NCI-H2029 (cell line): ENCODE data around the gene DDN.

ENCODE experiments used
- DNase-seq: peaks from one replicate; lab custom pipeline; 2025; lab: John Stamatoyannopoulos, UW

DDN gene

DNA sequence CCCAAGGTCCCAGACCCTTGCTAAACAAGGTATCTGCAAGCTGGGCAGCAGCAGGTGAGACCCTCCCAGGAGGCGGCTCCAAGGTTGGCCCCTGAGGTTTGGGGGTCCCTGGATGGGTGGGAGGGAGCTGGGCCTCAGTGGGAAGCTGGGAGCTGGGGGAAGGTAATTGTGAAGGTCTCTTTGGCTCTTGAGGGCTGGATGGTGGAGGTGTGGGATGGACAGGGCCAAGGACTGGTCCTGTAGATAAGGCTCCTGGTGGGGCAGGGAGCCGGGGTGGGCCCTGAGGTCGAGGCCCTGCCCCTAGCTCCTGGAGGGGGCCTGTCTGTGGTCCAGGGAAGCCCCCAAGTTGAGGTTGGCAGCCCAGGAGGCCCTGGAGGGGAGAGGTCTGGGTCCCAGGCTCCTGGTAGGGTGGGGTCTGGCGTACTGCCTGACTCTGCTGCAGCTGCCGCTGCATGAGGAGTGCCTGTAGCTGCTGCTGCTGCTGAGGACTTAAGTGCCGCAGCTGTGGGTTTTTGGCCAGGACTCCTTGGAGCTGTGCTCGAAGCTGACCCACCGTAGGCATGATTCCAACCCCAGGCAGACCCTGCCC lies 32.5 kb upstream of the DDN start:
- no peak for DNase-seq

DNA sequence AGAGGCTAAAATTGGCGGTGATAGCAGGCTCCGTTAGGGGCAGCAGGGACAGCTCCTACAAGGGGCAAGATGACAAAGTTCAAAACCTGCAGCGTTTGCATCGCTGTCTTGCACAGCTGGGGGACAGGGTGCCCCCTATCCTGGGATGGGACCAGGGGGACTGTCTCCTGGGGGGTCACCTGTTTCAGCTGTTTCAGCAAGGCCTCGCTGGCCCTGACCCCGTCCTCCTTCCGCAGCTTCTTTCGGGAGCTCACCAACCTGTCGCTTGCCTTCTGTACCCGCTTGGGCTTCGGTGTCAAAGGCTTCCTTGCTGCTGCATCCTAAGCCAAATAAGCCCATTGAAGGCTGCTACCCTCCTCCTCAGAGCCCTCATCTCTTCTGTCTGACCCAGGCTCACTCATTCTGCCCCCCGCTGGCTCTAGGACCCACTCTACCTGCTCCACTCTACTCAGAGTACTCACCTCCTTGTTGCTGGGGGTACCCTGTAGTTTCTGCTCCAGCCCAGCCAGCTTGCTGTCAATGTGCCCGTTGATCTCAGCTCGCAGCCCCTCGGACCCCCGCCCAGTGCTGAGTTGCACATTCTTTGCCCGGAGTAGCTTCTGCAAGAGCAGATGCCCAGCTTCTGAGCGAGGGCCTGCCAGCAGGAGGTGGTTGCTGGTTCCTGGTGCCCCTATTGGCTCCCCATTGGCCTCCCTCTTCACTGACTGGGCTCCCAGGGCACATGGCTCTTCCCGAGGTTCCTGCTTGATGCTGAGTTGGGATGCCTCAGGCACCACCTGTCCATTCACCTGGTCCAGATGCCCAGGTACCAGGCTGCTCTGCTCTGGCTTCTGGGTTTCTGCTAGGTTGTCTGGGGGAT lies 31.8 kb upstream of the DDN start:
- no peak for DNase-seq

DNA sequence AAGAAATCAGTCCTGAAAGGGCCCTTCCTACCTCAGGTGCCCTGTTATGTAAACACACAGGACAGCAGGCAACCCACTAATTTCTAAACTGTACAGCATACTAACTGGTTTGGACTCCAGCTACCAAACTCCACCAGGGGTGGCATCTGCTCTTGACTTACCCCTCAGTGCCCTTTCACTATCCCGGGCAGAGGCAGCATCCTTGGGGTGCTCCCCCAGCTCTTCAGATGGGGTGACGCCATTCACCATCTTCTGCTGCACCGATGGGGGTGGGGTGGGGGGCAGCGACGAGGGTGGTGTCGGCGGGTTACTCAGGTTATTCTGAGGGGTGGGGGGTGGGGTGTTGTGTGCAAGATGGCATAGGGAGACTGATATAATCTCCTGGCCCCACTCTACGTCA lies 30.9 kb upstream of the DDN start:
- no peak for DNase-seq

DNA sequence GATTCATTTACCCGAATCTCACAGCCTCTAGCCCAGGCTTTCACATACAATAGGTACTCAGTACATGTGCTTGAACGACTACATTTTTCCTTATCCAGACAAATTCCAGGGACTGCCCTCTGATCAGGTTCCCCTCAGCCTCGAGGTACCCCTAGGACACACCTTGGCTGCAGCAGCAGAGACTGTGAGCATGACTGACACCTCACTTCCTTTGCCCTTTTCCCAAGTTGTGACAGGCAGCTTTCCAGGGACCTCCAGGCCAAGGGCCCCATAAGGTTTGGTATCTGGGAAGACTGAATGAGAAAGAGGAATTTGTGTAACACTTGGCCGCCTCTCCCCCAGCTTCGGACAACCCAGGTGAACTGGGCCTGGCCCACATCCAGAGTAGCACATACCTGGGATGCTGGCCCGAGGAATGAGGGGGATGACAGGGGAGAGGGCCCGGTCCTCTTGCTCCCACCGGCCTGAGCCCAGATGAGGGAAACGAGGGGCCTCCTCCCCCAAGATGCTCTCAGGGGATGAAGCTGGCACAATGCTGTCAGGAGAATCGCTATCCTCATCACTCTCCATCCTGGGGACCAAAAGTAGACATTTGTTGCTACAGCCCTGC lies 29.6 kb upstream of the DDN start:
- no peak for DNase-seq

DNA sequence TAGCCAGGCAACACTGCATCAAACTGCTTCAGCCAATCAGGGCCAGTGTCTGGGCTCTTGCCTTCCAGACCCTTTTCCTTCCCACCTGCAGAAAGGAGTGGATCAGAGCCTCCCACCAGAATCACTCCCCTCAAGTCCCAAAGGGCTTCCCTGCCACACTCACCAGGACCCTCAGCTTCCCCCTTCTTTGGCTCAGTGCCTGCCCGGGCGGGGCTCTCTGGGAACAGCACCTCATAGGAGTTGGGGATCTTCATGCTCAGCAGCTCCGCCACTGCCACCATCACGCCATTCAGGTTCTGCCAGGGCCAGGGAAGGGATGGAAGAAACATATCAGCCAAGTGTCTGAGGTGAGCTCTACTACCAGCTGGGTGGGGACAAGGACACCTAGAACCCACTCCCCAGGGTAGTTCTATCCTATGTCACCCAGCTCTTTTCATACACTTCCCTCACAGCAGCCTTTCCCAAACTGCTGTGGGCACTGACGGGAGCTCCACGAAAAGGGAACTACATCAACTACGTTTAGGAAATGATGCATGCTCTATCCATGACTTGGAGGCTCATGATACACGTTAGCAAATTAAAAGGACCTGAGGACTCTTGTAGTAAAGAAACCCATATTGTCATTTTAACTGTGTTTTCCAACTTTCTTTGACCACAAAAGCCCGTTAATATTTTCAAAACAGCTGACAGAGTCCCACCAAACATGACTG lies 28.8 kb upstream of the DDN start:
- no peak for DNase-seq

DNA sequence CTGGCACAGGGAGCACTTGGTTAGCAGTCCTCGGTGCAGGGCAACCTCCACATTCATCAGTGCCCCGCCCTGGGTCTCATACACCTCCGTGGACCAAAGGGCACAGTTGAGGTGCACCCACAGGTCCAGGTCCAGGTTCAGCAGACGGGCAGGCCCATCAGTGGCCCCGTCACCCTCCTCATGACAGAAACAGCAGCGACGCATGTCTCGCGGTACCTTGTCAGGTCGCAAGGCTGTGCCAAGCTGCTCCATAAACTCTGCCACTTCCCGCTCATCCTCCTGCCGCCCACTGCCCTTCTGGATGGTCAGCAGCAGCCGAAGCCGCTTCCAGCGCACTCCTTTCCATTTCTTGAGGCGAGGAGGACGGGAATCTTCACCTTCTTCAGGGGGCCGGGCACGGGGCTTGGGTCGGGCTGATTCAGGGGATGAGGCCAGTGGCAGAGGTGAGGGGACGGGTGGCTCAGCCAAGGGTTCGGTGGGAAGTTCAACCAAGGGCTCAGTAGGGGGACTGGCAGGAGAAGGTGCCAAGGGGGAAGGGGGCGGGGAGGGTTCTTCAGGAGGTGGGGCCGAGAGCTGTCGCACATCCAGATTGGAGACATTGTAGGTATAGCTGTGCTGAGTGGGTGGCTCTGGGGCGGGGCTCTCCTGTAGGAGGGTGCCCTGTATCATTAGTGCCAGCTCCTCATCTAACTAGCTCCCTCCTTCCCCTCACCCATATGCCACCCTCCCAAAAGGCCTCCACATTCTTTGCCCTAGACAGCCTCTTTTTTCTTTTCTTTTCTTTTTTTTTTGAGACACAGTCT lies 27.7 kb upstream of the DDN start:
- no peak for DNase-seq

DNA sequence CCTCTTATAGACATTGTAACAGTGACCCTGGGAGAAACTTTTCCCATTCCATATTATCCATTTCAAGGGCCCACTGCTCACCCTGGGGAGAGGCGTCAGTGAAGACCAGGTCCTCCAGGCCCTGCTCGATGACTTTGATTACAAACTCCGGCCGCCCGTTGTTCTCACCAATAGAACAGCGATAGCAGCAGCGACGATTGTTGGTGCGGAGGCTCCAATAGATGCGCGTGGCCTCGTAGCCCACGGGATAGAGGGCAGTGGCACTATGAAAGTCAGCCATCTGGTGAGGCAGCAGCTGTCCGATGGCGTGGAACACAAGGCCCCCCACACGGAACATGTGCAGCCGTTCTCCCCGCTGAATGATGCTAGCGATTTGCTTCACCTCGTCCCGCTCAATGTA lies 26.9 kb upstream of the DDN start:
- no peak for DNase-seq

DNA sequence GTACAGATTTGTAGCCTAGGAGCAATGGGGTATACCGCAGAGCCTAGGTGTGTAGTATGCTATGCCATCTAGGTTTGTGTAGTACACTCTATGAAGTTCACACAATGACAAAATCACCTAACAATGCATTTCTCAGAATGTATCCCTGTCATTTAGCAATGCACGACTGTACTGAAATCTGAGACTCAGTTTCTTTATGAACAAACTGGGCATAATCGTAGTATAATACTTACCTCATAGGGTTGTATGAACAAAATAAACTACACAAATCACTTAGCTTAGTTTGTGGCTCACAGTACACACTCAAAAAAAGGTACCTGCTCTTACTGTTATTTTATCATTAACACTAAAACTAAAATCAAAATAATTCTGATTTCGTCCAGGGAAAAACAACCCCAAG lies 26.3 kb upstream of the DDN start:
- DNase-seq, result no peak

DNA sequence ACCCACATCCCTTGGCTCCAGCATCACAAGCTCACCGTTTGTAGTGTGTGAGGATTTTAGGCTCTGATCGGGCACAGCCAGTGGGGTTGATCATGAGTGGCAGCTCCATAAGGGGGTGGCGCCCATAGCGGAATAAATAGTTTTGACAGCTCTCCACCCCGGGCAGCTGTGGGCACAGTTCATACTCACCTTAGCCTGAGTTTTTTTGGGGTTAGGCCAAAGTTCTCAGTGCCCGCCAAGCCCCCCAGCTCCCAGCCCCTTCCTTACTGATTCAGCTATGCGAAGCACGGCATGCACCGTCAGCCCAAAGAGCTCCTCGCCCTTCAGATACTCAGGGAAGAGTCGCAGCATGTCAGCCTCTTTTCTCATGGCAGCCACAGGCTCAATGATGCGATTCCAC lies 25.4 kb upstream of the DDN start:
- no peak for DNase-seq

DNA sequence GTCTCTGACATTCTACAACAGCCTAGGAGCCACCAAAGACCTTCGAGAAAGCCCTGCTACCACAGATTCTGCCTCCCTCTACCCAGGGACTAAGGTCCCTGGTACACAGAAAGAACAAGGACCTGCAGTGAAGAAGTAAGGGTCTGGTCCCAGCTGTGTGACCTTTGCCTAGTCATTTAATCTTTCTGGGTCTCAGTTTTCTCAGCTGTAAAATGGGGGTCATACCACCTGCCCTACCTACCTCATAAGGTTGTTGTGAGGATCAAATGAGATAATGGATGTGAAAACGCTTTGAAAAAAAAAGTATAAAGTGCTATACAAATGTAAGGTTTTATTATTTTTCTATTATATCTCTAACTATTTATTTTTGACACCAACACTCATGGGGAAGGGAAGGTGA lies 24.6 kb upstream of the DDN start:
- DNase-seq, result no peak

DNA sequence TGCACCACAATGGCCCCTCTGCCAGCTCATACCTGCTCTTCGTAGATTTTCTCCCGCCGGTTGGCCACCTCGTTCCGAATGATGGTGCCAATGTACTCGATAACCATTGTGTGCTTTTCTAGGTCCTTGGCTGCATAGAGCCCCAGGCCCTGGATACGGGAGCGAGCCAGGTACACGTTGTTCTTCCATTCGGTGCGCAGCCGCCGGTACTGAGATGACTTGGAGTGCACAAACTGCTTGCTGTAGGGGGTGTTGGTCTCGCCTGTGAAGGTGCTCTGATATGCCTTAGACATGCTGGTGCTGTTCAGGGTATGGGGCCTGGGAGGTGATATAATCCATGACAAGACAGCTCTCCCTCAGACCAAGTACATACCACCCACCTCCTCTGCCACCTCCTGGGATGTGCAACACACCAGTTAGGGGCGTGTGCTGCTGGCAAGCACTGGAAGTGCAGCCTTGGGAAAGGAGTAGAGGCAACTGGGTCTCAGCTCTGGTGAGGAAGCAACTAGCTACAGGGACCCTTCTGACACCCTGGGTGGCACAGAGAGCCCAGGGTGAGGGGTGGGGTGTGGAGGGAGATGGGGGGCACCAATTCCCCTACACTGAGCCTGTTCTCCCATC lies 23.5 kb upstream of the DDN start:
- no peak for DNase-seq

DNA sequence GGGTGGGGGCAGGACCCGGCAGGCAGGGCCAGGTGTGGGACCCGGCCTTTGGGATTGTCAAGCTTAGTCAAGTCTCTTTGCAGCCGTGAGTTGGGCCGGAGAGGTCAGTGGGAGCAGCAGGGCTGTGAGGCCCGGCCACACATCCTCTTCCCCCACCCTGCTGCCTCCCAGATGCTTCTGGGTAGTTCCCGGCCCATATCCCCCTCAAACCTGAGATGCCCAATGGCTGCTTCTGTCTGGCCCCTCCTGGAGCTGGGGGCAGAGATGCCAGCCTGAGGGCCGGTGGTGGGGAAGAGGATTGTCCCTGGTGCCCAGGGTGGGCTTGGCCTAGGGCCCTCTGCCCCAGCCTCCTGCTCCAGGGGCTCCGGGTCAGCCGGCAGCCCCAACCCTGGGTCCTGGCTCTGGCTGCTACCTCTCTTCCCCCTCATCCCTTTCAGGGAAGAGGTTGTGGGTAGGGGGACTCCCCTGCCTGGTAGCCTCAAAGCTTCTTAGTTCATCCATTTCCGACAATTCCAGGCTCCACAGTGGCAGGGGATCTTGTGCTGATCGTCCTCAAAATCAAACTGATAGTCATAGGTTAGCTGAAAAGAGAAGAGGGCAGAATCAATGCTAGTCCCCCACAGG lies 22.2 kb upstream of the DDN start:
- DNase-seq, result no peak

DNA sequence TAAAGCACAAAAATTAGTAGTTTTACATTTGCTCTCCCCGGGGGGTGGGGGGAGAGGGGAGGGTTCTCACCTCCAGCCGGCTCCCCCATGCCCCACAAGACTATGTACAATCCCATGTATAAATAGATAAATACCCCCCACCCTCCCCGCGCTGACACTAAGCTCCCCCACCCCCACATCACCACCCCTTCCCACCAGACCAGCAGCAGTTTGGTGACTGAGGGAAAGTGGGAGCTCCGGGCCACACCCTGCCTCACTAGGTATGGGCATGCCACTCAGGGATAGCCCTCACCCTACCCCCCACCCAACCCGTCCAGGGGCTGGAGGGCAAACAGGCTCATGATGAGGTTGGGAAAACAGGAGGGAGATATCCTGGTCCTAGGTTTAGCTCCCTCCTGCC lies 21.3 kb upstream of the DDN start:
- no peak for DNase-seq

DNA sequence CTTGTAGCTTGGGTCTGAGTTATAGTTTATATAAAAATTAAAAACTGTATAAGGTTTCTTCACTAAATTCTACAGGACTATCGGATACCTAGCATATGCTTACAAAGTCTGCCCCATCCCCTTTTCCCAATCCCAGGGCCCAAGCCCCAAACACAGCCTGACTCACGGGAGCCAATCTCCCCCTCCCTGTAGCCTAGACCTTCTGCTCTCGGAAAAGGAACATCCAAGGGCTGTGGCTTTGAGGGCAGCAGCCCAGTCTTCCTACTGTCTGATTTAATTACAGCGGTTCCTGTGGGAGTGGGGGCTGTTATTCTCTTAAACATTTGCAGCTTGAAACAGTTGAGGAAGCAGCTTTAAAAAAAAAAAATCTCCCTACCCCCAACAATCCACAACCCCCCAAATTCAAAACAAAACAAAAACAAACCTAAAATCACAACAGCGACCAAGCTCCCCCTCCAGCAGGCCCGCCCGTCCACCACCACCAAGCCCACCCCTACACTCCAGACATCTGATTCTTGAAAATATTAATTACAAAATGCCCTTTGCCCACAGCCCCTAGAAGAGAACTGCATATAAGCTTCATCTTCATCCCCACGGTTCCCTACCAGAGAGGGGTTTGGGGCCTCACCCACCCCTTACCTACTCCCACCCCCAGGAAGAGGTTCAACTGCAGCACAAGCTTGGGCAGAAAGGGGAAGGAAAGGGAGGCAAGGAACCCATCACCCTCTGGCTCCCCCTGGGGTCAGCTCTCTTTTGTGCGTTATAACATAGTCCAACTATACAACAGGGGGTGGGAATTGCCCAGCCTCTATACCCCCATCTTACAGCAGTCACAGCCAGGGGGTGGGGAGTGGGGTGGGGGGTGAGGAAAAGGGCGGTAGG lies 20.5 kb upstream of the DDN start:
- DNase-seq, result no peak

DNA sequence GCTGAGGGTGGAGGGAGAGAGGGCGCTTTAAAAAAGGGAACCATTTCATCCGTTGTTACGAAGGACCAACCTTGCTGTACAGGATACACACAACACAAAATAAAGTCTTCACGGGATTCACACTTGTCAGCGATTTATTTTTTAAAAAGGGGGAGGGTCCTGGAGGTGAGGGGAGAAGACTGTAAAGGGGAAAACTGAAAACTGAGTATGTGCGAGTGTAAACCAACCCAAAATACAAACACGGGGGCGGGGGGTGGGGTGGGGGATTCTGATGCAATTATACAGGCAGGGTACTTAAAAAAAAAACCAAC lies 19.9 kb upstream of the DDN start:
- DNase-seq, result no peak

DNA sequence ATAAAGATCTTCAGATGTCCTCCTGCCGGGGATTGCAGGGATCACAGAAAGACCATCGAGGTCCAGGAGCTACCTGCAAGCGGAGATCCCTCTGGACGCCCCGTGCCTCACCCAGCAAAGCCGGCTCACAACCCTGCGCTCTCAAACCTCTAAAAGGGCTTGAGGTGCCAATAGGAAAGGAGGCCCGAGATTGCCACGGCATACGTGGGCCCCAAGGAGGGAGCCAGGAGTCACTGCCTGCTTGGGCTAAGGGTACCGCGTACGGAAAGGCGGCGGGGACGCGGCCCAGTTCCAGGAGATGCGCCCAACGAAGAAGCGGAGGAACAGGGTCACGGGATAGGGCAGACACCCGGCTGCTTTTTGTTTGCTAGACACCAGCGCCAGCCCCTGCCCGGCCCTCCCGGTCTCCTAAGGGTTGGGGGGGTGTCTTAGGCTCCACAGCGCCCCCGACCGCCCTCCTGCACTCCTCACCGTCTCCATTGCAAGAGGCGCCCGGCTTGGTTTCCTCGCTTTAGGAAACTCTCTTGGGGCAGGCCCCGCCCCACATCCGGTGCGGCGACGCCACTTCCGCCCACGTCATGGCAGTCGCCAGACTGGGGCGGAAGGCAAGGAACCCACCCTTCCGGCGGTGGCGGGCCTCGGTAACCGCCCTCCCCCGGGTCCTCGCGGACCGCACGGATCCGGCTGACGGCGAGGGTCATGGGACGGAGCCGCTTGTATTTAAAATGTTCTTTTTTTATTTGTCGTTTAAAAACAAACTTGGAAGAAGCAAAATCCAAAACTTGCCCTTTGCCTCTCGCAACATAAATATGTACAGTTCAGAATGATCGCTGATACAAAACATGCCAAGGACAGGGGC lies 19.3 kb upstream of the DDN start, which contains the start of gene PRKAG1:
PRKAG1 (minus strand) TSS at position 516 of the 859 bp plus-strand sequence; CDS start at position 480, 36 bp downstream.
- DNase-seq, result peak; percentile 93

DNA sequence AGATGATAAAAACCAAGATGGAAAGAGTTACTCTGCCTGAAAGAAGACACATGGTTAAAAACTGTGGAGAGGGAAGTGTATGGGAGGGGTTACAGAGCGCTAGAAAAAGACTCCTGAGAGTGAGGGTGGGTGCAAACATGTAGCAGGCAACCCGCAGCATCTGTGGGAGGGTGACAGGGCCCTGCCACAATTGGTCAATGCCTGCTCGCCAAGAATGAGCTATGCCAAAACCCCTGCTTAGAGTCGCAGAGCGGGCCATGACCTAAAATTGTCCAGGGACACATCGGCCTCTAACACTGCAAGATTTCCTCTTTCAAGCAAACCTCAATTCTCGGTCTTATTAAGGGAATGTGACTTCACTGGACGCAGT lies 18.7 kb upstream of the DDN start:
- no peak for DNase-seq

DNA sequence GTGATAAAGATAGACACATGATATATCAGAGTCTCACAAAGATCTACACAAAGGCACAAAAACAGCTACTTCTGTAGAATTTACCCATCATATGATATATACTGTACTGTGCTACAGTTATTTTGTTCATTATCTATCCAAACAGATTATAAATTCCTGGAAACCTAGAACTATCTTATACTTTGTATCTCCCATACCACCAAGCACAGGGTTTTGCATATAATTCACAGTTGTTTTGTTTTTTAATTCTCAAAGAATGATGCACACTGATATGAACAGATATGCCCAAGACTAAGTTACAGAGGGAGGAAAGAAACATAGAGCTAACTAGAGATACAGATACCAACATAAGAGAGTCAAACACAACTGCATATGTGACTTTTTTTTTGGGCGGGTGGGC lies 16.0 kb upstream of the DDN start:
- DNase-seq, result no peak

DNA sequence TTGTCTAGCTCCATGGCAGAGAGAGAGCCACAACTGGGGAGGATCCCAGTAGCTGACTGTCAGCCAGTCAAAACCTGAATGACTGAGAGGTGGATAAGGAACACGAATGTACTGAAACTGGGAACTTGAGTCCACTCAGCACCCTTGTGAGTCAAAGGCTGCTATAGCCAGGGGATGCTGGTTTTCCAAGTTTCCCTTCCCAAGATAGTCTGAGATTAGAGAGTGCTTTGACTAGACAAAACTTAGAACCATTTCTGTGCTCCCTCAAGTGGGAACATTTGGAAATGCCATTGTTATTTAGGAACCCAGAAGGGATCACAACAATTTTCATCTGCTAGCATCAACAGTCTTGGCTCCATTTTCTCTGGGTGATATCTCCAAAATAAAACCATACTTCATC lies 15.4 kb upstream of the DDN start:
- DNase-seq, result no peak
